Lung (tissue), 12 donors: ENCODE measurements around the gene TFAP2E. TPM values are rescaled to one million over a fixed set of nuclear protein-coding genes. Genes with fewer than 3 reads are reported as not detected.

Experiments
- ATAC-seq: fragments of 200-7000 bp; cut with Tn5 transposase; one replicate; pipeline ENCODE4 v1.9.1; 2020; ENCODE audit warnings: moderate number of reproducible peaks; ENCODE audit not compliant: insufficient read depth, low FRiP score
- DNase-seq, 3 donors: peaks; one replicate each; pipeline ENCODE4 v3.0.0-alpha.2; 2013 to 2017
- H3K27ac ChIP-seq, 2 donors: one replicate each; pipeline ENCODE4 v1.5.1; 2013; ENCODE audit warnings: mild to moderate bottlenecking in 2 of 2, moderate library complexity in 2 of 2, control low read depth in 1 of 2, inconsistent platforms in 1 of 2, low read depth in 1 of 2, low read length in 1 of 2
- H3K27me3 ChIP-seq, 3 donors: one replicate each; pipeline ENCODE4 v1.5.1; 2013; ENCODE audit warnings: low read length in 2 of 3; ENCODE audit not compliant: control insufficient read depth in 3 of 3, insufficient read depth in 3 of 3
- H3K36me3 ChIP-seq, 4 donors: one replicate each; pipeline ENCODE4 v1.5.1; 2013; ENCODE audit warnings: low read length in 4 of 4, mild to moderate bottlenecking in 1 of 4, moderate library complexity in 1 of 4; ENCODE audit not compliant: control insufficient read depth in 4 of 4, insufficient read depth in 4 of 4
- H3K4me1 ChIP-seq, 5 donors: one replicate each; pipeline ENCODE4 v1.5.1; 2013; ENCODE audit warnings: low read length in 5 of 5, mild to moderate bottlenecking in 2 of 5, moderate library complexity in 1 of 5; ENCODE audit not compliant: control insufficient read depth in 5 of 5, insufficient read depth in 5 of 5
- H3K4me3 ChIP-seq: one replicate; pipeline ENCODE4 v1.5.1; 2013; ENCODE audit warnings: mild to moderate bottlenecking, control low read depth, moderate library complexity
- H3K9ac ChIP-seq, 2 donors: one replicate each; pipeline ENCODE4 v1.5.1; 2013; ENCODE audit warnings: low read length in 2 of 2, control low read depth in 1 of 2; ENCODE audit not compliant: insufficient read depth in 1 of 2
- H3K9me3 ChIP-seq, 4 donors: one replicate each; pipeline ENCODE4 v1.5.1; 2013; ENCODE audit warnings: low read length in 3 of 4, mild to moderate bottlenecking in 1 of 4, moderate library complexity in 1 of 4; ENCODE audit not compliant: control insufficient read depth in 4 of 4, insufficient read depth in 3 of 4
- WGBS, 2 donors: extraction: QIAGEN DNeasy Blood & Tissue Kit; methylation state at CpG; one replicate each; pipeline ENCODE4 v1.1.7; 2013; 5-methylcytosine and 5-hydroxymethylcytosine counted together
- polyA plus RNA-seq, 2 donors: library from polyadenylated mRNA; stranded (reverse); fragments of 200-250 nt; gene quantifications; one replicate each; pipeline ENCODE4 v1.2.1, GENCODE V29; 2013
- total RNA-seq, 2 donors: library from RNA; depleted of rRNA in 1 of 2; stranded (reverse); fragments of >200 nt in 1 of 2; gene quantifications; one replicate each; pipeline ENCODE4 v1.2.1, GENCODE V29; 2014 to 2021
- TF ChIP-seq, protein P1 (sequence below): IDR thresholded peaks from 2 replicates; pipeline ENCODE4 v1.5.1; 2012; ENCODE audit warnings: mild to moderate bottlenecking; ENCODE audit errors: control extremely low read depth, extremely low read depth
- donor health status: control.
- donor health status: control.
- donor health status: Bipolar disorder and iron deficiency.
- donor health status: healthy.
- donor health status: DM: yes; HTN: yes; CAD: no.

The TFAP2E gene
- total and polyA plus RNA-seq, 4 donors: 1.4 to 2.5 (median 1.9) TPM

DNA sequence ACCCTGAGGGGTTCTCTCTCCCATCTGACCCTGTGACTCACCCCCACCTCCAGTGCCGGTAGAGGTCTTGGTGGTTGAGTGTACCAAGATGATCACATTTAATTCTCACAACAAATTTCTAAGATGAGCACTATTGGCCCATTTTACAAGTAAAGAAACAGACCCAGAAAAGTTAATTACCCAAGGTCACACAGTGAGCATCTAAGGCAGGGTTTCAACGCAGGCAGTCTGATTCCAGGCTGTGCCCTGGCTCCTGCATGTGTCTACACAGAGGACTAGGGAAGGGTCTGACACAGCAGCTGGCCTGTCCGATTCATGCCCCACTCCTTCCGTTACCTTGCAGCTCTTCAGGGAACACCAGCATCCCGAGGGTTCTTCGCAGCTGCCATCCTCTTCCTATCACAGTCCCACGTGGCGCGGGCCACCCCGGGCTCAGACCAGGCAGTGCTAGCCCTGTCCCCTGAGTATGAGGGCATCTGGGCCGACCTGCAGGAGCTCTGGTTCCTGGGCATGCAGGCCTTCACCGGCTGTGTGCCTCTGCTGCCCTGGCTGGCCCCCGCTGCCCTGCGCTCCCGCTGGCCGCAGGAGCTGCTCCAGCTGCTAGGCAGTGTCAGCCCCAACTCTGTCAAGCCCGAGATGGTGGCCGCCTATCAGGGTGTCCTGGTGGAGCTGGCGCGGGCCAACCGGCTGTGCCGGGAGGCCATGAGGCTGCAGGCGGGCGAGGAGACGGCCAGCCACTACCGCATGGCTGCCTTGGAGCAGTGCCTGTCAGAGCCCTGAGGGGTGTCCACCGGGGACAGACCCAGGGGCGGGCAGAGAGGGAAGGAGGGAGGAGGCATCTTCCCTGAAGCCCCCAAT, 8.0 kb upstream of the TFAP2E start:
- DNase-seq (no peak), ATAC-seq (no peak)
- TF ChIP-seq, protein P1, sequence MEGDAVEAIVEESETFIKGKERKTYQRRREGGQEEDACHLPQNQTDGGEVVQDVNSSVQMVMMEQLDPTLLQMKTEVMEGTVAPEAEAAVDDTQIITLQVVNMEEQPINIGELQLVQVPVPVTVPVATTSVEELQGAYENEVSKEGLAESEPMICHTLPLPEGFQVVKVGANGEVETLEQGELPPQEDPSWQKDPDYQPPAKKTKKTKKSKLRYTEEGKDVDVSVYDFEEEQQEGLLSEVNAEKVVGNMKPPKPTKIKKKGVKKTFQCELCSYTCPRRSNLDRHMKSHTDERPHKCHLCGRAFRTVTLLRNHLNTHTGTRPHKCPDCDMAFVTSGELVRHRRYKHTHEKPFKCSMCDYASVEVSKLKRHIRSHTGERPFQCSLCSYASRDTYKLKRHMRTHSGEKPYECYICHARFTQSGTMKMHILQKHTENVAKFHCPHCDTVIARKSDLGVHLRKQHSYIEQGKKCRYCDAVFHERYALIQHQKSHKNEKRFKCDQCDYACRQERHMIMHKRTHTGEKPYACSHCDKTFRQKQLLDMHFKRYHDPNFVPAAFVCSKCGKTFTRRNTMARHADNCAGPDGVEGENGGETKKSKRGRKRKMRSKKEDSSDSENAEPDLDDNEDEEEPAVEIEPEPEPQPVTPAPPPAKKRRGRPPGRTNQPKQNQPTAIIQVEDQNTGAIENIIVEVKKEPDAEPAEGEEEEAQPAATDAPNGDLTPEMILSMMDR: no peak

DNA sequence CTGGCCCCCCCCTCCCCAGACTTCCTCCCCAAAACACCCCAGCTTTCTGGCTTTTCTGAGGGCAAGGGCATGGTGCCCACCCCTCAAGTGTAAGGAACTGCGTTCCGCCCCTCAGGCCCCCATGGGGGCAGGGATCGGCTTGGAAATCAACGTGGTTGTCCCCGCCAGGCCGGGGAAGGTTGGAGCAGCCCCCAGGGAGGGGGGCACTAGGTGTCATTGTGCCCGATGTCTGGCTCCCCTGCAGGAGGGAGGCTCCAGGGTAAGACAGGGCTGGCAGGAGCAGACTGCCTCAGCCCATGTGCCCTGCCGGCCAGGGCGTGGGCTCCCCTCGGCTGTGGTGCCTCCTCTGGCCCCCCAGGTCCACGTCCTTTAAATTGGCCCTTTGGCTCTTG, 7.4 kb upstream of the TFAP2E start:
- Histone ChIP-seq H3K27me3 (peaks cover 0 to 9% (median 0%) of the 10 kb centered on the region in 3 donors), H3K4me1 (peaks cover 0 to 5% (median 0%) of the 10 kb centered on the region in 5 donors), H3K36me3 (peaks cover 0 to 26% (median 11%) of the 10 kb centered on the region in 4 donors), H3K9me3 (no peaks in the 10 kb centered on the region), H3K27ac (no peak overlapping the region), H3K9ac (no peak overlapping the region), H3K4me3 (no peak overlapping the region)
- DNase-seq (no peak), ATAC-seq (no peak)
- TF ChIP-seq, protein P1: no peak
- WGBS, 2 donors: 94 to 95% methylated on average over 11 of the region's 11 CpGs

More for the DNA sequence above, 8.0 kb upstream of the TFAP2E start:
- Histone ChIP-seq H3K4me1 (peaks cover 0 to 5% (median 0%) of the 10 kb centered on the region in 5 donors), H3K27me3 (peaks cover 0 to 3% (median 0%) of the 10 kb centered on the region in 3 donors), H3K9me3 (no peaks in the 10 kb centered on the region), H3K9ac (no peak overlapping the region), H3K36me3 (peaks cover 0 to 26% (median 11%) of the 10 kb centered on the region in 4 donors), H3K27ac (no peak overlapping the region), H3K4me3 (no peak overlapping the region)
- 90 to 93% methylated on average over 28 of the region's 28 CpGs for WGBS, 2 donors

DNA sequence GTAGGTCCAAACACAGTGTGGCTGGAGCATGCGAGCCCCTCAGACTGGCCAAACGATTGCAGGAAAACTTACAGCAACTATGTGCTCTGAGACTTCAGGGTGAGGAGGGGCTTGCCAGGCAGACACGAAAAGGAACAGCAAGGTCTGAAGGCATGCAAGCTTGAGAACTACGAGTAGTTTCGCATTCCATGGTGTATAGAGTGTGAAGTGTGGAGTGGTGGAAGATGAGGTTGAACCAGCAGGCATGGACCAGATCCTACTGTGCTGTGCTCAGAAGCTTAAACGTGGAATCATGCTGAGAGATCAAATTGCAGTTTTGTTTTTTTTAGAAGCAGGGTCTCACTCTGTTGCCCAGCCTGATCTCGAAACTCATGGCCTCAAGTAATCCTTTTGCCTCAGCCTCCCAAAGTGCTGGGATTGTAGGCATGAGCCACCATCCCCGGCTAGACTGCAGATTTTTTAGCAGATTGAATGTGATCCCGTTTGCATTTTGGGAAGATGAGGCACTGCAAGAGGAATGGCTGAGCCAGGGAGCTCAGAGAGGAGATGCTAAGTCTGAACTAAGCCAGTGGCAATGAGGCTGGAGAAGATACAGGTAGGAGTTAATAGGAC, 5.1 kb upstream of the TFAP2E start:
- WGBS, 2 donors: 80 to 83% methylated on average over 9 of the region's 9 CpGs
- no peaks in the 10 kb centered on the region for H3K9me3 ChIP-seq
- no peak overlapping the region for H3K4me3 ChIP-seq
- H3K27ac ChIP-seq: no peak overlapping the region
- H3K9ac ChIP-seq: no peak overlapping the region
- TF ChIP-seq, protein P1: no peak
- H3K27me3 ChIP-seq: peaks cover 0 to 30% (median 18%) of the 10 kb centered on the region in 3 donors
- peaks cover 0 to 18% (median 6%) of the 10 kb centered on the region in 4 donors for H3K36me3 ChIP-seq
- ATAC-seq: no peak
- H3K4me1 ChIP-seq: peaks cover 0 to 5% (median 0%) of the 10 kb centered on the region in 5 donors
- DNase-seq: no peak
